ENCODE measurements around the gene RBBP4.

RBBP4 gene

GRCh38 chr1:32644426-32644825, 6.6 kb upstream of the RBBP4 start:
- H4K20me1 ChIP-seq (ENCODE audit: insufficient read depth, low read length), result peaks cover 11% of the 10 kb centered on the region; the same call in 1 of the 2 replicates
- no peaks in the 10 kb centered on the region for H3K9me3 ChIP-seq (ENCODE audit: insufficient read depth, low read length, severe bottlenecking)
- H3K36me3 ChIP-seq (ENCODE audit: insufficient read depth, low read length), result peaks cover 16% of the 10 kb centered on the region
- DNase-seq, result no peak
- ATAC-seq (ENCODE audit: insufficient read depth, low read depth), result no peak
- H3K9ac ChIP-seq (ENCODE audit: low read depth, low read length), result no peak overlapping the region
- H3K4me3 ChIP-seq (ENCODE audit: low read depth in 1 of 2, low read length in 2 of 2), result no peak overlapping the region
- peaks cover 15% of the 10 kb centered on the region for H3K4me1 ChIP-seq (ENCODE audit: insufficient read depth, low read length)
- no peaks in the 10 kb centered on the region for H3K27me3 ChIP-seq (ENCODE audit: insufficient read depth, low read length, poor library complexity)
- H3K4me2 ChIP-seq (ENCODE audit: insufficient read depth, low read length), result no peak overlapping the region
- no peak for TF ChIP-seq EZH2 (IDR thresholded peaks at IDR 0.05; ENCODE audit: borderline replicate concordance, low read depth, low read length, severe bottlenecking)
- no peak for TF ChIP-seq CTCF (IDR thresholded peaks at IDR 0.05; ENCODE audit: borderline replicate concordance, extremely low read depth, low read length, poor library complexity, severe bottlenecking)
- H2AFZ ChIP-seq (ENCODE audit: low read depth, low read length), result no peak overlapping the region
- H3K79me2 ChIP-seq (ENCODE audit: insufficient read depth, low read length), result peaks cover 88% of the 10 kb centered on the region
- no peak overlapping the region for H3K27ac ChIP-seq (ENCODE audit: low read length)

- Histone ChIP-seq H3K9ac (ENCODE audit: low read depth, low read length) (no peak overlapping the region), H3K4me1 (ENCODE audit: insufficient read depth, low read length) (peaks cover 24% of the 10 kb centered on the region), H2AFZ (ENCODE audit: low read depth, low read length) (no peak overlapping the region), H3K27ac (ENCODE audit: low read length) (no peak overlapping the region), H3K4me3 (ENCODE audit: low read depth in 1 of 2, low read length in 2 of 2) (no peak overlapping the region), H3K27me3 (ENCODE audit: insufficient read depth, low read length, poor library complexity) (no peaks in the 10 kb centered on the region), H4K20me1 (ENCODE audit: insufficient read depth, low read length) (peaks cover 5% of the 10 kb centered on the region; the same call in 1 of the 2 replicates), H3K36me3 (ENCODE audit: insufficient read depth, low read length) (peaks cover 28% of the 10 kb centered on the region), H3K9me3 (ENCODE audit: insufficient read depth, low read length, severe bottlenecking) (no peaks in the 10 kb centered on the region), H3K4me2 (ENCODE audit: insufficient read depth, low read length) (peak overlapping the region; percentile 57; the same call in 1 of the 2 replicates), H3K79me2 (ENCODE audit: insufficient read depth, low read length) (peaks cover 89% of the 10 kb centered on the region)
- DNase-seq (no peak), ATAC-seq (ENCODE audit: insufficient read depth, low read depth) (no peak)
- TF ChIP-seq EZH2 (IDR thresholded peaks at IDR 0.05; ENCODE audit: borderline replicate concordance, low read depth, low read length, severe bottlenecking) (no peak), CTCF (IDR thresholded peaks at IDR 0.05; ENCODE audit: borderline replicate concordance, extremely low read depth, low read length, poor library complexity, severe bottlenecking) (no peak)
Observed at GRCh38 chr1:32647308-32648134, 3.5 kb upstream of the RBBP4 start.

GRCh38 chr1:32650248-32650751, 708 bp upstream of the RBBP4 start, which contains the start of gene ZBTB8OS:
ZBTB8OS (minus strand) TSS chr1:32650550; CDS start chr1:32650529, 21 bp downstream.
- Histone ChIP-seq H3K4me2 (ENCODE audit: insufficient read depth, low read length) (peak within 1 kb of the TSS; percentile 80), H3K4me1 (ENCODE audit: insufficient read depth, low read length) (peaks cover 50% of the 10 kb centered on the region), H3K79me2 (ENCODE audit: insufficient read depth, low read length) (peaks cover 91% of the 10 kb centered on the region), H3K9ac (ENCODE audit: low read depth, low read length) (peak within 1 kb of the TSS; percentile 93), H3K9me3 (ENCODE audit: insufficient read depth, low read length, severe bottlenecking) (no peaks in the 10 kb centered on the region), H3K27me3 (ENCODE audit: insufficient read depth, low read length, poor library complexity) (no peaks in the 10 kb centered on the region), H4K20me1 (ENCODE audit: insufficient read depth, low read length) (peaks cover 20% of the 10 kb centered on the region), H2AFZ (ENCODE audit: low read depth, low read length) (peak within 1 kb of the TSS; percentile 94), H3K4me3 (ENCODE audit: low read depth in 1 of 2, low read length in 2 of 2) (peak within 1 kb of the TSS; percentile 70 to 85), H3K27ac (ENCODE audit: low read length) (peak within 1 kb of the TSS; percentile 100), H3K36me3 (ENCODE audit: insufficient read depth, low read length) (peaks cover 50% of the 10 kb centered on the region)
- ATAC-seq (ENCODE audit: insufficient read depth, low read depth) (peak; percentile 79), DNase-seq (peak; percentile 92)
- TF ChIP-seq EZH2 (IDR thresholded peaks at IDR 0.05; ENCODE audit: borderline replicate concordance, low read depth, low read length, severe bottlenecking) (no peak), CTCF (IDR thresholded peaks at IDR 0.05; ENCODE audit: borderline replicate concordance, extremely low read depth, low read length, poor library complexity, severe bottlenecking) (no peak)
